HG03175 (cell line): ENCODE data around the gene CTNNBIP1.

Experiments used
- ATAC-seq: cut with Tn5 transposase; IDR thresholded peaks from one replicate; pipeline ENCODE4 v1.9.1; 2021; ENCODE audit warnings: mild to moderate bottlenecking, moderate library complexity; ENCODE audit not compliant: unreplicated experiment

CTNNBIP1 gene

GRCh38 chr1:9859281-9860014 is 50.6 kb downstream of the CTNNBIP1 start:
- no peak for ATAC-seq

GRCh38 chr1:9858293-9859035 is 51.6 kb downstream of the CTNNBIP1 start:
- no peak for ATAC-seq

GRCh38 chr1:9855186-9855585 is 54.9 kb downstream of the CTNNBIP1 start:
- ATAC-seq = no peak

- ATAC-seq = no peak
Observed at GRCh38 chr1:9853249-9853595, 56.8 kb downstream of the CTNNBIP1 start.

GRCh38 chr1:9852410-9853248 is 57.4 kb downstream of the CTNNBIP1 start:
- no peak for ATAC-seq

- ATAC-seq = no peak
Observed at GRCh38 chr1:9852004-9852403, 58.1 kb downstream of the CTNNBIP1 start.

GRCh38 chr1:9850442-9851162 is 59.5 kb downstream of the CTNNBIP1 start:
- no peak for ATAC-seq

GRCh38 chr1:9849691-9850441 is 60.2 kb downstream of the CTNNBIP1 start:
- ATAC-seq = no peak

GRCh38 chr1:9848022-9848421 is 62.0 kb downstream of the CTNNBIP1 start:
- ATAC-seq = no peak

- ATAC-seq = no peak
Observed at GRCh38 chr1:9847269-9847668, 62.8 kb downstream of the CTNNBIP1 start.

GRCh38 chr1:9846611-9847171 is 63.4 kb downstream of the CTNNBIP1 start:
- no peak for ATAC-seq

- no peak for ATAC-seq
Observed at GRCh38 chr1:9845914-9846313, 64.2 kb downstream of the CTNNBIP1 start.

GRCh38 chr1:9844756-9845155 is 65.3 kb downstream of the CTNNBIP1 start:
- no peak for ATAC-seq

GRCh38 chr1:9844106-9844505 is 66.0 kb downstream of the CTNNBIP1 start:
- no peak for ATAC-seq

GRCh38 chr1:9843576-9843945 is 66.5 kb downstream of the CTNNBIP1 start:
- ATAC-seq = no peak

GRCh38 chr1:9842781-9843575 is 67.1 kb downstream of the CTNNBIP1 start:
- ATAC-seq = no peak

GRCh38 chr1:9842073-9842711 is 67.9 kb downstream of the CTNNBIP1 start:
- ATAC-seq = no peak

GRCh38 chr1:9841460-9841859 is 68.6 kb downstream of the CTNNBIP1 start:
- ATAC-seq = no peak

GRCh38 chr1:9840176-9840575 is 69.9 kb downstream of the CTNNBIP1 start:
- ATAC-seq = no peak
